ENCODE measurements around the gene LPXN.

Gene LPXN

GRCh38 chr11:58524232-58525036, 51.2 kb downstream of the LPXN start:
- DNase-seq (ENCODE audit: low spot score) = peak; percentile 85

GRCh38 chr11:58513747-58514367, 61.8 kb downstream of the LPXN start:
- DNase-seq (ENCODE audit: low spot score) = peak; percentile 78

DNA sequence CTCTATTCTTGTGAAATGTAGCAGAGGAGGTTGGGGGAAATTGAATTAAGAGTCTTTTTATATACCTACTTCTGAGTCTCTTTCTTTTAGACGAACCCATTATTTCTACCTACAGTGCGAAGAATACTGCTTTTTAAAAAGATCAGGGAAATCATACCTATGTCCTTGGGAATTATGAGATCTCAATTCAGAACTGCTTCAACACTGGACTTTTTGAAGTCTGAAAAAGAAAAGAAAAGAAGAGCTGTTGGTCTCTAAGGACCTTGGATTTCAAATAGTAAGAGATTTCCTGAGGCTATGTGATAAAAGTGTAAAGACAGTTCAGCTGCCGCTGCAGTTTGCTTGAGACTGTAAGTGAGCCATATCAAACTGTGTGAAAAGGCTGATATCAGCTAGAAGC, 64.0 kb downstream of the LPXN start:
- DNase-seq (ENCODE audit: low spot score) = no peak

GRCh38 chr11:58509748-58510147, 65.9 kb downstream of the LPXN start:
- DNase-seq (ENCODE audit: low spot score) = no peak

DNA sequence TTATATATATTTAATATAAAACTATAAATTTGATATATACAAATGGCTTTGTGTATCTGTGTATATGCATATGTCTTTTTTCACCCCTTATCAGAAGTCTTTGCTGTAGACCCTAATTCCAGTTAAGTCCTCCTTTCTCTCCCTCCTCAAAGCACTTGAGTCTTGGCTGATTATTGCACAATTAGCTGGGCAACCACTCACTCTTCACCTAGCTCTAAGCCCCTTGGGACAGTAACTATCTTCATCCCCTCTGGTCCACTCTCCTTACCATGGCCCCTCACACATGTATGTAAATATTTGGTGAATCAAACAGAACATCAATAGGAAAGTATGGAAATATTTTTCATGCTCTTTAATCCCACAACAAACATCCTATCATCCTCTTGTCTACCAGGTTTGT, 66.8 kb downstream of the LPXN start:
- no peak for DNase-seq (ENCODE audit: low spot score)

- no peak for DNase-seq (ENCODE audit: low spot score)
Observed at GRCh38 chr11:58508005-58508404, 67.7 kb downstream of the LPXN start, which contains the start of gene OR5B21. Gene OR5B21 (minus strand): TSS chr11:58508105. CDS start chr11:58508105, 0 bp downstream.

- no peak for DNase-seq (ENCODE audit: low spot score)
Observed at GRCh38 chr11:58507355-58507754, 68.3 kb downstream of the LPXN start.

DNA sequence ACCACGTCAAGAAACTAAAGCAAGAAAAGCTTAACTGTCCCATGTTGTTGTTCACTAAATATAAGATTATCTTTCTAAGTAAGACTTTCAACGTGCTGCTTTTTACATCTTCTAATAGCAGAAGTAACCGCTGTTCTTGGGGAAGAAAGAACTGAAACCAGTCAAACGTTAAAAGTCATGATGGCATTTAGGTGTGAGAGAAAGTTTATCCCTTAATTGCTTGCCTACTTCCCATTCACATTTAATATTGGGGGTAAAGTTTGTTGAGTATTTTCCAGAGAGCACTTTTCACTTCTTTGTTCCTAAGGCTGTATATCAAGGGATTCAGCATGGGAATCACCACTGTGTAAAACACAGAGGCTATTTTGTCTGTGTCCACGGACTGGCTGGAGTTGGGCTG, 68.7 kb downstream of the LPXN start:
- DNase-seq (ENCODE audit: low spot score) = no peak

- no peak for DNase-seq (ENCODE audit: low spot score)
Observed at GRCh38 chr11:58505849-58506248, 69.8 kb downstream of the LPXN start.

- no peak for DNase-seq (ENCODE audit: low spot score)
Observed at GRCh38 chr11:58504232-58504631, 71.4 kb downstream of the LPXN start.

DNA sequence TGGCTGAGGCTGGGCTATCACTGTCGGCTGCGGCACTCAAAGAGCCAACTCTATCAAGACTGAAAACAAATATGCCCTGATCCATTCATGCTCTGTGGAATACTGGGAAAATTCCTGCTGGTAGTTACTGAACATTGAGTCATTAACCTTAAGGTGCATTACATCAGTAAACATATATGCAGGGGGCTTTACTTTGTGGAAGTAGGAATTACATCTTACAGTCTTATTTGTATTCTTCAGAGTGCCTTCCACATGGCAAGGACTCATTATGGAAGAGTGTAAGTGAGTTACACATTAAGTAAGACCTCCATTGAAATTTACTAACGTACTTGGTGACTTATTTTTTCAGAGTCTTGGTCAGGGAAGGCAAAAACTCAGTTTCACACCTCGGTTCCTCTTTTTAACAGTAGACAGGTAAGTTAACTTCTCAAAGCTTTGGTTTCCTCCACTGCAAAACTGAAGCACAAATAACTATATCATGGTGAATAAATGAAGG, 72.2 kb downstream of the LPXN start:
- DNase-seq (ENCODE audit: low spot score) = no peak

- no peak for DNase-seq (ENCODE audit: low spot score)
Observed at GRCh38 chr11:58502004-58502403, 73.7 kb downstream of the LPXN start.

DNA sequence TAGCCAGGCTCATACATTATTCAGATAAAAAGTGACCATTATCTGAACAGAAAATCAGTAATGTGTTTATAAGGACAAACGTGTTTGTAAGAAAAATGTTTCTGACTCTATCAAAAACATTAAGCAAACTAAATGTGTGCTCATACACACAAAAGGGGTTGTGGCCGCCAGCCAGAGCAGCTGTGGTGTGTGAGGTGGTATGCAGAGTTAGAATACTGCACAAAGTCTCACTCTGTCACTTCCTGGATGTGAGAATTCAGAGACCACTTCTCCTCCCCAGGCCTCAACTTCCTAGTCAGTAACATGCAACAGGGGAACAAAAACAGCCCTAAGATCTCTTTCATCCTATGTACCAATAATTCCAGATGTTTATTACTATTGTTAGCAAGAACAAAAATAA, 77.2 kb downstream of the LPXN start:
- DNase-seq (ENCODE audit: low spot score) = no peak

DNA sequence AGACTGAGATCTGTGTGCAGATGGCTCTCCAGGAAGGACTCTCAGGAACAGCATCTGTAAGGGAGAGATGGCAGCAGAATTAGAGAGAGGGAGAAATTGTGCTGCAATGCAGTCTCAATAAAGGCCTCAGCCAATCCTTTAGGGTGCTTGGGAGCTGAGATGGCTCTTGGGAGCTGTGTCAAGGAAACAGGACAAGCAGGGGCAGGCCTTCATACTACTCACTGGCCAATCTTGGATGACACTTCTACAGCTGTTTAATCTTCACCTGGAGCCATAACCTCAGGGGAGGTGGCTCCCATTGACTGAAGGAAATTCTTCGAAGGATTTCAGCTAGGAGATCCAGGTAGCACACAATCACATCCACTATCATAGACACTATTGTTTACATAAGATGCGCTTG, 77.7 kb downstream of the LPXN start:
- no peak for DNase-seq (ENCODE audit: low spot score)

DNA sequence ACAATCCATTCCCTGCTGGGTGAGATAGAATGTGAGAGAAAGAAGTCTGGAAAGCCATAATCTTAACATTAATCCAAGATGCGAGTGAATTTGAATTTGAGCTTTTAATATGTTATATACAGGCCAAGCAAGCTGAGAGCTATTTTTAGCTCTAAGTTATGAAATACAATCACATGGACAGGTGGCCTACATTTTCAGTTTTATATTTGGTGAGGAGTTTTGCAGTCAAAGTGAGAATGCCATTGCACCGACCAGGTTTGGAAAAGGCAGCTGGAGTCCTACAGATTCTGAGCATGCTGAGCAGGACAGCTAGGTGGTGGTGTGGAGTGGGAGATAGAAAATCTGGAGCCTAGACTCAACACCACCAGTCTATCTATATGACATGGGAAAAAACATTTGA, 79.8 kb downstream of the LPXN start:
- no peak for DNase-seq (ENCODE audit: low spot score)

DNA sequence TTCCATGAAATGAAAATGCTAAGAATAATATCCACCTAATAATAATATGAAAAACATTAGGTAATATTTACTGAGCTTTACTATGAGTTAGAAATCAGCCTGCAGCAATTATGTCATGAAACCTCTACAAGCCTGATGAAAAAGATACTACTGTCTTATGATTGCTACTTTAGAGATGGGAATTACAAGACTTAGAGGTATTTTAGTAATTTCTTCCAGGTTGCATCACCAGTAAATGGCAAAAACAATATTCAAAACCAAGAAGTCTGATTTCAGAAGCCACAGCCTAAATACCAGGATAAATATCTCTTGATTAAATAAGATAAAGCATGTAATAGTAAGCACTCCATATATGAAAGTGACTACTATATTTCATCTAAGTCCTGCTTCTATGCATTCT, 81.6 kb downstream of the LPXN start:
- no peak for DNase-seq (ENCODE audit: low spot score)

DNA sequence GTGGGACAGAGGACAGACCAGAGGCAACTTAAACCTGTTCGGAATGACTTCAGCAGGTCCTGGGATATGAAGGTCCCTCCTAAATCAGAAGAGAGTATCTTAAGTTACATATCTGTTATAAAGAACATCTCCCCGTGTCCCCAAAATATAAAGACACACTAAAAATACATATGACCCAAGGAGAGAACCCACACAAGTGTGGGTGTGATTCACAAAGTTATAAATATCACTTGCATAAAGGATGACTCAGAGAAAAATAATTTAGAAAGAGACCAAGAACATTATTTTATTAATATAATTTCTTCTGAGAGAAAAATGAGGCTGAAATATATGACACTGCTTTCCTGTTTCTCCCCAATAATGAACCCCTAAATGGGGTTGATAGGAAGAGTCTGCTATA, 82.0 kb downstream of the LPXN start:
- DNase-seq (ENCODE audit: low spot score) = no peak

GRCh38 chr11:58490827-58491226, 84.8 kb downstream of the LPXN start:
- no peak for DNase-seq (ENCODE audit: low spot score)

DNA sequence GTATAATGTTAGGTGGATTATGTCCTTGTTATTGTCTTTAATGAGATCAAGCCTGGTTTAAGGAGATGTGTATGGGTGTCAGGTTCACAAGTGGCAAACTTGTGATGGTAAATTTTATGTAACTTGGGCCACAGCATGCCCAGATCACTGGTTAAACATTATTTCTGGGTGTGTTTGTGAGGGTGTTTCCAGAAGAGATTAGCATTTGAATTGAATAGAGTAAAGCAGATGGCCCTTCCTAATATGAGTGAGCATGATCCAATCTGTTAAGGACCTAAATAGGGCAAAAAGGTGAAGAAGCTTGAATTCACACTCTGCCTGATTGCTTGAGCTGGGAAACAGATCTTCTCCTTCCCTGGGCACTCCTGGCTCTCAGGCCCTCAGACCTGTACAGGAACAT, 88.5 kb downstream of the LPXN start:
- DNase-seq (ENCODE audit: low spot score) = no peak

DNA sequence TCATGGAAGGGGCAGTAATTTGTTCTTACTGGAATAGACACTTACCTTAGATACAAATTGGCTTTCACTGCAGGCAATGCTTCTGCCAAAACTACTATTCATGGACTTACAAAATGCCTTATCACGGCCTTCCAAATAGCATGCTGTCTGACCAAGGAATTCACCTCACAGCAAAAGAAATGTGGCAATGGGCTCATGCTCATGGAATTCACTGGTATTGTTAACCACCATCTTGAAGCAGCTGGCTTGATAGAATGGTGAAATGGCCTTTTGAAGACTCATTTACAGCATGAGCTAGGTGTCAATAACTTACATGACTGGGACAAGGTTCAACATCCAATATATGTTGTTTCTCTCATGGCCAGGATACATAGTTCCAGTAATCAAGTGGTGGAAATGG, 89.7 kb downstream of the LPXN start:
- DNase-seq (ENCODE audit: low spot score) = no peak

All from Ammon's horn (tissue), 1 donor.